Mucosa of descending colon (tissue), 3 donors: ENCODE data around the gene GTF2IRD1. TPM values are rescaled to one million over a fixed set of nuclear protein-coding genes. Genes with fewer than 3 reads are reported as not detected.

ENCODE experiments used
- ATAC-seq: fragments of 200-7000 bp; cut with Tn5 transposase; one replicate; pipeline ENCODE4 v1.9.1; 2020; ENCODE audit warnings: mild to moderate bottlenecking, moderate library complexity
- DNase-seq, 3 donors: peaks; one replicate each; pipeline ENCODE4 v3.0.0-alpha.2; 2020
- H3K36me3 ChIP-seq: fragments of 200-600 bp; one replicate; pipeline ENCODE4 v1.8.0; 2021; ENCODE audit warnings: low read depth, mild to moderate bottlenecking
- H3K4me1 ChIP-seq: fragments of 200-600 bp; one replicate; pipeline ENCODE4 v1.8.0; 2021; ENCODE audit warnings: low read depth, mild to moderate bottlenecking
- H3K4me3 ChIP-seq: fragments of 200-600 bp; one replicate; pipeline ENCODE4 v1.8.0; 2021; ENCODE audit warnings: mild to moderate bottlenecking
- H3K9me3 ChIP-seq: fragments of 200-600 bp; one replicate; pipeline ENCODE4 v1.8.0; 2021; ENCODE audit warnings: mild to moderate bottlenecking
- intact Hi-C, 2 donors: fragments of 100-400 bp; cut with DNase I in 1 of 2; cut with micrococcal nuclease in 1 of 2; formaldehyde crosslinking; loops; one replicate each; pipeline versions ENCODE4 v1.11.0 to v1.11.1; 2022; cut with DNase I, micrococcal nuclease
- total RNA-seq, 3 donors: library from RNA; stranded (reverse); fragmentation: NEBNext Ultra II Directional in 2 of 3; extraction: Animal tissue kit (Norgen Biotek cat#: 25700) in 2 of 3; gene quantifications; one replicate each; pipeline versions ENCODE4 v1.2.1 to v1.2.4, GENCODE V29; 2021 to 2023
- TF ChIP-seq, protein P1 (sequence below): fragments of 200-600 bp; IDR thresholded peaks from one replicate; pipeline ENCODE4 v1.8.0; 2022; ENCODE audit warnings: antibody characterized with exemption, mild to moderate bottlenecking
- donor health status: DM: no; HTN: no; CAD: no; lungs with moderate emphysema.
- donor health status: DM: no; HTN: no; CAD: no.
- donor health status: DM: no; HTN: yes; CAD: no.

The GTF2IRD1 gene
- total RNA-seq, 3 donors from 2014 or later: 10.5 to 30.7 (median 12.7) TPM

DNA sequence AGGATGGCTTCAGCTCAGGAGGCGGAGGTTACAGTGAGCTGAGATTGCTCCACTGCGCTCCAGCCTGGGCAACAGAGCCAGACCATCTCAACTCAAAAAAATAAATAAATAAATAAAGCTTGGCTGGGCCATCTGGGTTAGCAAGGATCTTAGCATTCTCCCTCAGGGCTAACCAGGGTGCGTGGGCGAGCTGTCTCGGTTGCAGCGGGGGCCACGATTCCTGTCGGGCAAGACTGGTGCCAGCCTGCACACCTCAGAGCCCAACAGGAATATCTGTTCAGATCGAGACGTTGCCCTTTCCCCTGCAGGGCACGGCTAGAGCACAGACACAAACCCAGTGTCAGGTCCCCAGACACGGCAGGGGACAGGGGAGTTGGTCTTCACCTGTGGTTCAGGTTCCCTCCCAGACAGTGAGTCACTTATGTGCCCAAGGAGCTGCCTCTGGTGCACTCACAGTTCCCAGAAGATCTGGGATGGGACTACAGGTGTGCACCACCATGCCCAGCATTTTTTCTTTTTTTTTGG lies 128.3 kb downstream of the GTF2IRD1 start:
- ATAC-seq: no peak
- DNase-seq: no peak
- peaks cover 34% of the 10 kb centered on the region for H3K4me1 ChIP-seq
- TF ChIP-seq, protein P1, sequence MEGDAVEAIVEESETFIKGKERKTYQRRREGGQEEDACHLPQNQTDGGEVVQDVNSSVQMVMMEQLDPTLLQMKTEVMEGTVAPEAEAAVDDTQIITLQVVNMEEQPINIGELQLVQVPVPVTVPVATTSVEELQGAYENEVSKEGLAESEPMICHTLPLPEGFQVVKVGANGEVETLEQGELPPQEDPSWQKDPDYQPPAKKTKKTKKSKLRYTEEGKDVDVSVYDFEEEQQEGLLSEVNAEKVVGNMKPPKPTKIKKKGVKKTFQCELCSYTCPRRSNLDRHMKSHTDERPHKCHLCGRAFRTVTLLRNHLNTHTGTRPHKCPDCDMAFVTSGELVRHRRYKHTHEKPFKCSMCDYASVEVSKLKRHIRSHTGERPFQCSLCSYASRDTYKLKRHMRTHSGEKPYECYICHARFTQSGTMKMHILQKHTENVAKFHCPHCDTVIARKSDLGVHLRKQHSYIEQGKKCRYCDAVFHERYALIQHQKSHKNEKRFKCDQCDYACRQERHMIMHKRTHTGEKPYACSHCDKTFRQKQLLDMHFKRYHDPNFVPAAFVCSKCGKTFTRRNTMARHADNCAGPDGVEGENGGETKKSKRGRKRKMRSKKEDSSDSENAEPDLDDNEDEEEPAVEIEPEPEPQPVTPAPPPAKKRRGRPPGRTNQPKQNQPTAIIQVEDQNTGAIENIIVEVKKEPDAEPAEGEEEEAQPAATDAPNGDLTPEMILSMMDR: no peak
- no peaks in the 10 kb centered on the region for H3K9me3 ChIP-seq
- H3K4me3 ChIP-seq: no peak overlapping the region
- no peaks in the 10 kb centered on the region for H3K36me3 ChIP-seq
- intact Hi-C loops: no loop called here

GRCh38 chr7:74582447-74583039 lies 128.8 kb downstream of the GTF2IRD1 start:
- H3K4me3 ChIP-seq: no peak overlapping the region
- H3K36me3 ChIP-seq: no peaks in the 10 kb centered on the region
- no peaks in the 10 kb centered on the region for H3K9me3 ChIP-seq
- ATAC-seq (no peak), DNase-seq (no peak)
- H3K4me1 ChIP-seq: peaks cover 40% of the 10 kb centered on the region
- TF ChIP-seq, protein P1: no peak
- intact Hi-C loops: no loop called here

DNA sequence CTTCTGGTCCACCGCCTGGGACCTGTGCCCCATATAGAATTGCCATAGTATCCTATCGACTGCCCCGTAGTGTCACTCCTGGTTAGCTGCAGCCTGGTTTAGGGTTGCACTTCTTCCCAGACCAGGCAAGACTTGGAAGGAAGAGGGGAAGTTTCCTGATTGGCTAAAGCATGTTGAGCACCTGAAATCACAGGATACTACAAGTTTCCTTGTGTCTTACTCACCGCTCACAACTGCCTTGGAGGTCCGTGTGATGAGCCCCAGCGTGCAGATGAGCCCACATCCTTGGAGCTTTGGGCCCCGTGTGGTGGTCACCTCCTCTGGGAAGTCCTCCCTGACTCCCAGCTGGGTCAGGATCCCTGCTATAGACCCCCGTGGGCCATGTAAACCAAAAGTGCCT lies 129.9 kb downstream of the GTF2IRD1 start:
- TF ChIP-seq, protein P1: no peak
- Histone ChIP-seq H3K9me3 (no peaks in the 10 kb centered on the region), H3K36me3 (no peaks in the 10 kb centered on the region), H3K4me1 (peaks cover 35% of the 10 kb centered on the region), H3K4me3 (no peak overlapping the region)
- intact Hi-C loops: no loop called here
- DNase-seq (no peak), ATAC-seq (no peak)

GRCh38 chr7:74584160-74584954 lies 130.7 kb downstream of the GTF2IRD1 start:
- TF ChIP-seq, protein P1: peak; percentile 15
- peak; percentile 60 for ATAC-seq
- Histone ChIP-seq H3K9me3 (no peaks in the 10 kb centered on the region), H3K36me3 (no peaks in the 10 kb centered on the region), H3K4me3 (no peak overlapping the region), H3K4me1 (peaks cover 28% of the 10 kb centered on the region)
- intact Hi-C loops: no loop called here
- DNase-seq: no peak

- ATAC-seq (no peak), DNase-seq (no peak)
- Histone ChIP-seq H3K36me3 (no peaks in the 10 kb centered on the region), H3K4me3 (no peak overlapping the region), H3K9me3 (no peaks in the 10 kb centered on the region), H3K4me1 (peaks cover 14% of the 10 kb centered on the region)
- TF ChIP-seq, protein P1: no peak
- intact Hi-C loops: no loop called here
Measured at GRCh38 chr7:74585844-74586243, 132.1 kb downstream of the GTF2IRD1 start.
